ENCODE data around the gene OTOP1.

DNA sequence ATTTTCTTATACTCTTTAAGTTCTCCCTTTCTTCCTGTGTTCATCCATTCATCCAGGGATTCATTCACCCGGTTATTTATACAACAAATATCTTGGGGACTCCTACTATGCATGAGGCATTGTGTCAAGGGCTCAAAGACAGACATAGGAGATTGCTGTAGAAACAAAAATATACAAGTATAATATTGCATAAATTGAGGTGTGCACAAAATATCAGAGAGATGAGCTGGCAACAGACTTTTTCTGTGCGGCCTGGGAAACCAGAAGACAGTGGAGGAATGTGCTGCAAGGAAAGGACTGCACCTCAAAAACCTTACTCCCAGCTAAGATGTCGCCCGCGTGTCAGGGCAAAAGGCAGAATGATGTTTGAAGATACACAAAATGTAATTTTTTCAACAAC, 9.6 kb downstream of the OTOP1 start:
- TF ChIP-seq CTCF (IDR thresholded peaks at IDR 0.05 in 4 of 5, conservative IDR thresholded peaks at IDR 0.05 in 1 of 5) (no peak), POLR2A (IDR thresholded peaks at IDR 0.05) (no peak)
